Measurements from ENCODE around the gene FOXO1.

DNA sequence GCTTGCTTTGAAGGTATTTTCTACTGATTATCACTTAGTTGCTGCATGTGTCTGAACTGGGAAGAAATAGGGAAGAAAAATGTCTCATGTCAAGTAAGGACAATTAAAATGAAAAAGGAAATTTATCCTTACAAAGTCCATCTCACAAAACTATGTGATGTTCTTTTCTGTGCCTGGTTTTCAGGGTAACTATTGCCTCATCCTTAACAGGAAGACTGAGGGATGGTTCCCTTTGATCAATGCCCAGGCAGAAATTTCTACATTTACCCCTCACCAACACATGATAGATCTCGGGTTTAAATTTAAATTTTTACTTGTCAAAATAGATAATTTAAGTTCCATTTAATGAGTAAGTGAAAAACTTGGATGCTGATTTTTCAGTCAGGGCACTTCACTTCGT, 3.9 kb upstream of the FOXO1 start:
- TF ChIP-seq, protein P1, sequence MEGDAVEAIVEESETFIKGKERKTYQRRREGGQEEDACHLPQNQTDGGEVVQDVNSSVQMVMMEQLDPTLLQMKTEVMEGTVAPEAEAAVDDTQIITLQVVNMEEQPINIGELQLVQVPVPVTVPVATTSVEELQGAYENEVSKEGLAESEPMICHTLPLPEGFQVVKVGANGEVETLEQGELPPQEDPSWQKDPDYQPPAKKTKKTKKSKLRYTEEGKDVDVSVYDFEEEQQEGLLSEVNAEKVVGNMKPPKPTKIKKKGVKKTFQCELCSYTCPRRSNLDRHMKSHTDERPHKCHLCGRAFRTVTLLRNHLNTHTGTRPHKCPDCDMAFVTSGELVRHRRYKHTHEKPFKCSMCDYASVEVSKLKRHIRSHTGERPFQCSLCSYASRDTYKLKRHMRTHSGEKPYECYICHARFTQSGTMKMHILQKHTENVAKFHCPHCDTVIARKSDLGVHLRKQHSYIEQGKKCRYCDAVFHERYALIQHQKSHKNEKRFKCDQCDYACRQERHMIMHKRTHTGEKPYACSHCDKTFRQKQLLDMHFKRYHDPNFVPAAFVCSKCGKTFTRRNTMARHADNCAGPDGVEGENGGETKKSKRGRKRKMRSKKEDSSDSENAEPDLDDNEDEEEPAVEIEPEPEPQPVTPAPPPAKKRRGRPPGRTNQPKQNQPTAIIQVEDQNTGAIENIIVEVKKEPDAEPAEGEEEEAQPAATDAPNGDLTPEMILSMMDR (IDR thresholded peaks at IDR 0.05; ENCODE audit: borderline replicate concordance, extremely low read depth, low read length, poor library complexity, severe bottlenecking), result no peak
- TF ChIP-seq EZH2 (IDR thresholded peaks at IDR 0.05; ENCODE audit: borderline replicate concordance, low read depth, low read length, severe bottlenecking), result no peak

All from DND-41 (cell line).